LoVo (cell line): ENCODE results near the gene SPARC.

Experiments
- DNase-seq: peaks from one replicate; pipeline ENCODE4 v3.0.0-alpha.2; 2016; ENCODE audit warnings: low spot score

SPARC gene

DNA sequence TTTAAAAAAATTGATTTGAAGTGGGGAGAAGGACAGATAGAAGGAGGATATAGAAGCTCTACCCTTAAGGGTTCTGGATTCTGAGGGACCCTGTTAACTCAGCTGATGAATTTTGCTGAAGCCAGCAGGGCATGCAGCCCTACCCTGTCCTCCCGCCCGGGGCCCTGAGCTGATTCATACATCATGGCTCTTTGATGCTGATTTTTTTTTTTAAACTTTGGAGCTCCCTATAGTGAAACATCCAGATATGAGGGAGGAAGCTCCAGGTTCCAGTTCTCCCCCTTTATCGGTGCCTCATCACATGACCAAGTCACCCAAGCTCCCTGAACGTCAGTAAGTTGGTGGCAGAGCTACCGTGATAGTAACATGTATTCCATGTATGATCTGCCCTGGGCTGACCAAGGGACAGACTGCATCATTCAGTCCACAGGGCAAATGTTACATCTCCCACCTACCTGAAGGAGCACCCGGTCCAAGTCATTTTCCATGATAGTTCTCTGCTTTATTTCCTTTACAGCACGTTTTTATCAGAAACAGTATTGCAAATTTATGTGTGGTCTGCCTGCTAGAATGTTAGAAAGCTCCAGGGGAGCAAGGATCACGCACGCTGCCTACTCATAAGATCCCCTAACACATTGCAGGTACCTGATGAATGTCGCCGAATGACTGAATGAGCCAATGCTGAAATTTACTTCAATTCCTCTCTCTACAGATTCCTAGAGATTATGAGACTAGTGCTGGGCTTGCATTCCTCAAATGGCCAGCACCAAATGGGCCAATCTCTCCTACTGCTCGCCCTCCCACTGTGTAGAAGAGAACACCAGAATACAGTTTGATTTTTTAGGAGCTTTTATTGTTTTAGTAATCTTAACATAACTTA is 25.9 kb downstream of the SPARC start:
- no peak for DNase-seq

DNA sequence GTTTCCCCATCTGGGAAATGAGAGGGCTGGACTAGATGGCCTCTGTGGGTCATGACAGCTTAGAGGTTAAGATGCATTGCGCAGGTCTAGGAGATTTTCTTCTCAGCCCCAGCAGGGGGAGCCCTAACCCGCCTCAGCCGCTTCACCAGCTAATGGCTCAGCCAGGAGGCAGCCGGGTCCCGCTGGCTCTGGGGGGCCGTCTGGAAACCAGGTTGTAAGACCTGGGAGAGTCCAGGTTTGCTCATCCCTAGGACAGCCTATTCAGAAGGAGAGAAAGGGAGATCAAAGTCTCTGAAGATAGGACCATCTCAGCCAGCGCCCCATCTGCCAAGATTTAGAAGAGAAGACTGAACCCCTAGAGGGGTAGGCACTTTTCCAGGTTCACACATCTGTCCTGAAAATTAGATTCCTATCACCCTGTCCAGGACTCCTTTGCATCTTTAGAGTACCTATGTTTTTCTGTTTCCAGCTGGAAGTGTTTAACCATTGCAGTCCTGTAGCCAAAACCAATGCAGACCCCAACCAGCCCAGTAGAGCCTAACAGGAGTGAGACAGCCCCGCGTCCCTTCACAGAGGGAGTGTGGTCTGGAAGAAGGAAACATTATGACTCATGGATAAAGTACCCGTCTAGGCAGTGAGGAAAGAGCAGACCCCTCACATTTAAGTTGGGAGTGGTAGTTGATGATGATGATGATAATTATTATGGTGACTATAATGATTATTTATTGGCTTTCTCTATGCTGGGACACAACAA is 27.5 kb downstream of the SPARC start:
- DNase-seq, result peak; percentile 78

DNA sequence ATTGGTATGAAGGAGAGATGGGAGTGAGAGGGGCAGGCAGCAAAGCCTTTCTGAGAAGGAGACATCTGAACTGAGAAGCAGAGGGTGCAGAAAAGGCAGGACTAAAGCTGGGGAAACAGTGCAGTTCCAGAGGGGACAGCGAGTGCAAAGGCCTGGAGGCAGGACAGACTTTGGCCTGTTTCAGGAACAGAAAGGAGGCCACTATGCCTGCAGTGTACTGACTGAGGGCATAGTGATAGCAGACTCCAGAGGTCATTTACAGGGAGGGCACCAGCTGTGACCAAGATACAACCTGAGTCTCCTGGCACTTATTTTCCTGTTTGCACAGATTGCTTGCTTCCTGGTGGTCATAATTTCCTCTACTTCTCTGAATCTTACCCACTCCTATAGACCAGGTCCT is 29.6 kb downstream of the SPARC start:
- DNase-seq, result no peak

DNA sequence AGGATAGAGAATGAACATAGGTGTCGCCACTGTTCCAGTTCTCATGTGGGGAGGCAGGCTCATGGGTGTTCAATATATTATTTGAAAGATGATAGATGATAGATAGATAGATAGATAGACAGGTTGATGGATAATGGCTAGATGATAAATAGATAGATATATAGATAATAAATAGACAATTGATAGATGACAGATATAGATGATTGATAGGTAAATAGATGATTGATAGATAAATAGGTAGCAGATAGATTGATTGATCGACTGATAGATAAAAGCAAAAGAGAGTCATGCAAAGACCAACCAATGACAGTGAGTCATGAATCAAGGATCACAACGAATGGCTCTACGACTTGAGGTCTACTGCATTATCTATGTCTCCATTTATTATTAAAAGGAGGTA is 30.4 kb downstream of the SPARC start:
- no peak for DNase-seq

DNA sequence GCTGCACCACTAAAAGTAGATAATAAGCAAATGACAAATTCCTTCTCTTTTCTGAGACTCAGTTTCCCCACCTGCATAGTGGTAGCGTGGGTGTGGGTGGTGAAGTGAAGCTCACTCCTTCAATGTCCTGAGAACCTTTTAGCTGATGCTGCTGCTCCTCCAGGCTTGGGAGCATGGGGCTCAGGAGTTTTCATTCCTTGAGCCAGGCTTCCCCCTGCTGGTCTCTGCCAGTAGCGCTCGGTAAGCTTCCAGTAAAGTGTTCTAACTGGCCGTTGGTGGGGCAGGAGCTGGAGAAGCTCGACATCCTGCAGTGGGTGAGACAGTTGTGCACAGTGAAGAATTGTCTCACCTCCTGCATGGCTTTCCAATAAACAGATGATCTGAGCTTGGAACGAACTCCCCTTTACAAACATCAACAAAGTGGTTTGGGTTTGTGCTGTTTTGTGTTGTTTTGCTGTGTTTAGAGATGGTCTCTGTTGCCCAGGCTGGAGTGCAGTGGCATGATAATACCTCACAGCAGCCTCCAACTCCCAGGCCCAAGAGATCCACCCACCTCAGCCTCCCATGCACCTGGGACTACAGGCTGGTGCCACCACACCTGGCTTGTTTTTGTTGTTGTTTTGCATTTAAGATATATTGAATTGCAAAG is 34.6 kb downstream of the SPARC start:
- DNase-seq, result peak; percentile 76

DNA sequence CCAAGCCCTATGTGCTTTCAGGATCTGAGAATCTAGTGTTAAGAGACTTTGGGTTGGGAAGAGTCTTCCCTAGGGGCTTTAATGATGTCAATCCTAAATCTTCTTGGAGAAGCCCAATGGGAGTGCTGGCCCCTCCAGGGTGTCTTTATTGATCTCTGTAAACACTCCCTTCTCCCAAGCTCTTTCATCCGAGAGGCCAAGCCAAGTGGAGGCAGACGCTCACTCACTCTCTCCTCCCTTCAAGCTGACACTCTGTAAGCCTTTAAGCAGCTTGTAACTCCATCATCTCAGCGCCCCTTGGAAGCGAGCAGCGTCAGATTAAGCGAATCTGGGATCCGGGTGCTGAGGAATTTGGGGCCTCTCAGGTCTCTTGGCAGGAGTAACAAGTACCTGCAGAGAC is 37.7 kb downstream of the SPARC start:
- no peak for DNase-seq

DNA sequence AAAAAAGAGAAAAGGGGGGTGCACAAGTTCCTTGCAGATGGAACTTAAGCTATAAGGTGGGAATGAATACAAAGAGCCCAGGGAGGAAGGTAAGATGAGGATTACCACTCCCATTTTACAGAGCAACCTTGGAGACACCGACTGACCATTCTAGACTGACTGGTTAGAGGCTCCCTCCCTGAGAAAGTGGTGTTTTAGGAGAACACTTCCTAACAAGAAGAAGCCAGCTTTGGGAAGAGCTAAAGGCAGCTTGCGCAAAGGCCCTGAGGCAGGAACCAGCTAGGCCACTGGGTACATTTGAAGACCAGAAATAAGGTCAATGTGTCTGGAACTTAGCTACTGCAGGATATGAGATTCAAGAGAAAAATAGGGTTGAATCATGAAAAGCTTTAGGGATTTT is 38.6 kb downstream of the SPARC start:
- DNase-seq, result no peak

DNA sequence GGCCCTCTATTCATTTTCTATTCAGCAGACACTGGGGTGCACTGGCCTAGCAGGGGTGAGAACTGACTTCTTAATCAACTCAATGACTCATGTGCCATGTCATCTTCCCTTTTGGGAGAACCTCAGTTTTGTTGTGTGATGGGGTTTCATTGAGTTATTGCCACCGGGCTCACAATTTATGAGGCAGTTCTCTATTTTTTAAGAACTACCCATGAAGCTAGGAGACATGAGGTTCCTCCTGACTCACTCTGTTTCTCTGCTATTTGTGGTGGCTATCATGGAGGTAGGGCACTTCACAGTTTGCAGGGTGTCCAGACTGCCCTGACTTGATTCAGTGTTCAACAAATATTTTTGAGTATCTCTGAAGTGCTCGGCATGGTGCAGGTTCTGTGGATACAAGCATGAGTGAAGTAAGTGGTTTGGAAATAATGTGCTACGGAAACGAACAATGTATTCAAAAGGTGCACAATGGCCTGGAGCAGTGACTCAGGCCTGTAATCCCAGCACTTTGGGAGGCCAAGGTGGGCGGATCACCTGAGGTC is 39.3 kb downstream of the SPARC start:
- no peak for DNase-seq

DNA sequence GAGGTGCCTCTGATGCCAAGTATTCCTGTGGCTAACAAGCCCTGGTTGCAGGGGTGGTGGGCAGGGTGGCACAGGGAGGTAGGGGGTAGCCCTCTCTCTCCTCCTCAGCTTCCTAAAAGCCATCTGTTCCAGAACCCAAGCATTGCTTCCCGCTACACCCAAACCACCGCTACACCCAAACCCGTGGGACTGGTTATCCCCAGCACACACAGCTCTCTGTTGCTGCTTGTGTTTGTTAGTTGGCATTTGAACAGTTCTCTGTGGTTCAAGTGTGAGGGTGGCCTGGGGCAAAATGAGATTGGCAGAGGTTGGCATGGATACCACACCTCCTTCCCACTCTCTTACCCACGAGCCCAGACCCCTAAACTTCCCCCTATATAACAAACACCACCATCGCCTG is 40.4 kb downstream of the SPARC start:
- DNase-seq, result no peak

DNA sequence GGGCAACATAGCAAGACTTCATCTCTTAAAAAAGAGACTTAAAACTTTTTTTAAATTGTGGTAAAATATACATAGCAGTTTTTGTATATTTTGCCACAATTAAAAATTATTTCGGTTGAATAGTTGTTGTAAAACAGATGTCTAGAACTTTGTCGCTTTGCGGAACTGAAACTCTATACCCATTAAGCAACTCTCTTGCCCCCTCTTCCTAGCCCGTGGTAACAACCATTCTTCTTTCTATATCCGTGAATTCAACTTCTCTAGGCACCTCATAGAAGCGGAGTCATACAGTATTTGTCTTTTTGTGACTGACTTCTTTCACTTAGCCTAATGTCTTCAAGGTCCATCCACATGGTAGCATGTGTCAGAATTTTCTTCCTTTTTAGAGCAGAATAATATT is 43.3 kb downstream of the SPARC start:
- no peak for DNase-seq

DNA sequence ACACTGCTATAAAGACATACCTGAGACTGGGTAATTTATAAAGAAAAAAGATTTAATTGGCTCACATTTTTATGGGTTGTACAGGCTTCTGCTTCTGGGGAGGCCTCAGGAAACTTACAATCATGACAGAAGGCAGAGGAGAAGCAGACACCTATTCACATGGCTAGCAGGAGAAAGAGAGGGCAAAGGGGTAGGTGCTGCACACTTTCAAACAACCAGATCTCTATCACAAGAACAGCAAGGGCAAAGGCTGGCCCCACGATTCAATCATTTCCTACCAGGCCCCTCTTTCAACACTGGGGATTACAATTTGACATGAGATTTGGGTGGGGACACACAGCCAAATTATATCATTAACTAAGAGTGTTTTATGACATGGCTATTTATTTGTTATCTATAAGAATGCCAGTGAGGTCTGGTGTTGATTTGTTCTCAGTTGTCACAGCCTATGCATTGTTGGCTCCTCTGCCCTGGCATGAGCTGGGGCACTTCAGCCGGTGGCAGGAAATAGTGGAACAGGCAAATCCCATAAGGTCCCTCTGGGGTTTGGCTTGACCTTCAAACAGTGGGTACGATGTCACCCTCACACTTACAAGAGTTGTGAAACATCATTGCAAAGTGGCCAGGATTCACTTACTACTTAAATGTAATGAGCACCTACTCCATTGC is 44.1 kb downstream of the SPARC start:
- no peak for DNase-seq

DNA sequence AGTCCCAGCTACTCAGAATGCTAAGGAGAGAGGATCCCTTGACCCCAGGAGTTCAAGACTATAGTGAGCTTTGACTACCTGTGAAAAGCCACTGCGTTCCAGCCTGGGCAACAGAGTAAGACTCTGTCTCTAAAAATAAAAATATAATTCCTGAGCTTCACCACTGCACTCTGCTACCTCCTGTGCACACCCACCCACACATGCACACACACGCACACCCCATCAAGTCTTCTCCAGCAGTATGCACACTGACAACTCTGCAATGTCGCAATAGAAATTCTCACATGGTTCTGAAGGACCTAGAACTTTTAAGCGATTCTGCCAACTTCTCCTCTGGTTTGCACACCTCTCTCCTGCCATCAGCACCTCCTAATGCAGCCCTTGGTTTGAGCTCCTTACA is 48.1 kb downstream of the SPARC start:
- no peak for DNase-seq

DNA sequence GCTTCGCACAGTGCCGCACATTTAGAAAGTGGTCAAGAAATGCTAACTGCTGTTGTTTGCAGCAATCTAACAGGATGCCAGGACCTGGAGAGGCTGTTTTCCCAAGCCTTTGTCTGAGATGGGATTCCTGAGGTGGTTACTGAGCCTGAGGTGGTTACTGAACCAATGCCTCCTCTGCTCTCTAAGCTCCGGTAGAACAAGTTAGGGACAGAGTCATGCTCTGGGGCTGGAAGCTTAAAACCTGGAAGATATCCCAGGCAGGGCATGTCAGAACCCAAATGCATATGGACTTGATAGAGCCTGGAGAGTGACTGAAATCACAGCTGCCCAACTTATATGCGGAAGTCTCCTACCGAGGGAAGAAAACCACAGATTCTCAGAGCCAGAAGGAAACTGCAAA is 49.0 kb downstream of the SPARC start:
- DNase-seq, result no peak

DNA sequence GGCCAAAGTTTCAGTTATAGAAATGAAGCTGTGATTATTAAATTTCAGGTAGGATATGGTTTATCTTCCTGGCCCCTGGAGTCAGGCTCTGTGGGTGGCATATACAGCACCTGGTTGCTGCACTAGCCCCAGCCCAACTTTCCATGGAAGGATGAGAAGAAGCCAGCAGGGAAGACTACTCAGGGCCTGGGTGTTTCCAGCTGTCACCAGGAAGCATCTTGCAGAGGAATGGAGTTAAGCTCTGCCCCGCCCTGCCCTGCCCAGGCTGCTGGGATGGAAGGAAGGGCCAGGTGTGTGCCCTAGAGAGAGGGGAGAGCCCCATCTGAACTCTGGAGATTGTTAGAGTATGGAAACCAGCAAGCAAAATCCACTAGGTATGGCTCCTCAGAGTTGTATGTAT is 52.8 kb downstream of the SPARC start:
- DNase-seq, result no peak

DNA sequence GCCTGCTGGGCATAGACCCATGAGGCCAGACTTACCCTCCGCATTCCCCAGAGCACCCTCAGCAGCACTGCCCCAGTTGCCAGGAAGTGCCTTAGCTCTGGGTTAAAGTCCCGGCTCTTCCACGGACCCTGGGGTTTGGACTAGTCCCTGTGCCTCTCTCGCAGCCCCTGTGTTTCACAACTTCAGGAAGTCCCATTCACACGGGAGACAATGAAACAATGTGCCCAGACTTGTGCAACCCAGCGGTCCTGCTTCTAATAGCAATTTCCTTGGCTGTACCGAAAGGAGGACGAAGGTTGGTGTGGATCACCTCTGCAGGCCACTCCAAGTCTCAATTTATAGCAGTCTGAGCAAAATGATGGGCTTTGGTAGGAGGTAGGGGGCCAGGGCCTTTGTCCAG is 53.8 kb downstream of the SPARC start:
- DNase-seq, result no peak

DNA sequence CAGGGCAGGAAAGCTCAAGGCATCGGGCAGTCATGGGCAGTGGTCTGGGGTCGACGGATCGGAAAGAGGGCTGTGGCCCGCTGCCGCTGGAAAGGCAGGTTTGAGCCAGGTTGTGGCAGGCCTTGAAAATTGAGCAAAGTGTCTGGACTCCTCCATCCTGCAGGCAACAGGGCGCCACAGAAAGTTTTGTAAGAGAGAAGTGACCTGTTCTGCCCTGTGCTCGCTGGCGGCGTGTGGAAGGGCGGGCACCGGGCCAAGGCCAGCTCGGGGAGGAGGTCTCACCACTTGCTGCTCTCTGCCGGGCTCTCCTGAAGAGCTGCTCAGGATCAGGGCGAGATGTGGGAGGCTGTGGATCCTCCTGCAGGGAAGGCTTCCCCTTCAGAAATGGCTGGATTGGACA is 54.2 kb downstream of the SPARC start:
- DNase-seq, result no peak

DNA sequence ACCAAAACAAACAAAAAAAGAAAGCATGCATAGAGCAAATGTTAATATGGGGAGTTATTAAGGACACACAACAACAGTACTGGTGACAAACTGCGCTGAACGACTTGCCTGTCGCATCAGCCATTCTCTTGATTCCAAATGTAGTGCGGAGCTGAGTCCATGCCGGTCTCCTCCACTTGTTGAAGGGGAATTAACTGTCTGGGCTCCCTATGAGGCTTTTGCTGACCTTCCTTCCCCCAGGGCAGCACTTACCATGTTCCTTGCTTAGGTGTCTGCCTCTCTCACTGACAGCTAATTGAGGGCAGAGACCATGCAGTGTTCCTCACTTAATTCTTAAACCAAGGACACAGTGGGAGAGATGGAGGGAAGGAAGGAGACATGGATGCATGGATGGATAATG is 54.8 kb downstream of the SPARC start:
- DNase-seq, result no peak

DNA sequence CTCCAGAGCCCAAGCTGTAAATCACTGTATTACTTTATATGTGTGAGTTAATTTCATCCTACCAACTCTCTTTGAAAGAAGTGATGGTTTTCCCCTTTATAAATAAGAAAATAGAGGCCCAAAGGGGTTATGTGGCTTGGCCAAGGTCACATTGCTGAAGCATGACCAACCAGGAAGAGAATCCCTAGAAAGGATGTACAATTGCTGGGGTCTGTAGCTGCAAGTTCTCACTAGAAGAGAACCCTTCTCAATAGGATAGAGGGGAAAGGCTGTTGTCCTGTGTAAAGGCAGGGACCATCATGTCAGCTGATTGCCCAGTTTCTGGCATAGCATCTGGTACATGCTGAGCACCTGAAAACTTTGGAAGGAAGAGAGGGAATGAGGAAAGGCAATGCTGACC is 56.6 kb downstream of the SPARC start:
- DNase-seq, result no peak

DNA sequence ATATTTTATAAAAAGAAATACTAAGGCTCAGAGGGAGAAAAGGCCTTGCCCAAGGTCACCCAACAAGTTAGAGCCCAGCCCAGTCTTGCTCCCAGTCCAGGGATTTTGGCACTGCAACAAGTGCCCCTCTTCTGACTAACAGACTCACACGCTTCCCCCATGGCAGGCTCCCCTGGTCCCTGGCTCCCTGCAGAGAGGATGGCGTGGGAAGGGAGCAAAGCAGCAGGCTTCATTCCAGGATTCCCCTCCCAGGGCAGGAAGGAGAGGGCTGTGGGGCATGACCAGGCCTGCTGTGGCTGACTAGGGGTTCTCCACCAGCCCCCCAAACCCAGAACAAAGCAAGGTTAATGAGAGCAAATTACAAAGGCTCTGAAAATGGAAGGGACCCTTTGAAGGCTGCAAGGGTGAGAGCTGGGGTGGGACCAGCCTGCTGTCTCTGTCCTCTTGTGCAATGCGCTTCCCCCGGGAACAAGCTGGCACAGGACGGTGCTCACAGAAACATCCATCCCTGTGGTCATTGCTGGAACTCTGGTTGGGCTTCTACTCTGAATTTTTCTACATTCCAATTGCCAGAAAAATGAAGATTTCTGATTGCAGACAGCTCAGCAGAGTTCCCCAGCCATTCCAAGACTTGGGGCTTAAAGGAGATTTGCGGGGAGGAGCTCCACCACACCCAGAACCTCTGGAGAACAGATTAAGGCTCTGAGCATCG is 58.4 kb downstream of the SPARC start:
- no peak for DNase-seq

DNA sequence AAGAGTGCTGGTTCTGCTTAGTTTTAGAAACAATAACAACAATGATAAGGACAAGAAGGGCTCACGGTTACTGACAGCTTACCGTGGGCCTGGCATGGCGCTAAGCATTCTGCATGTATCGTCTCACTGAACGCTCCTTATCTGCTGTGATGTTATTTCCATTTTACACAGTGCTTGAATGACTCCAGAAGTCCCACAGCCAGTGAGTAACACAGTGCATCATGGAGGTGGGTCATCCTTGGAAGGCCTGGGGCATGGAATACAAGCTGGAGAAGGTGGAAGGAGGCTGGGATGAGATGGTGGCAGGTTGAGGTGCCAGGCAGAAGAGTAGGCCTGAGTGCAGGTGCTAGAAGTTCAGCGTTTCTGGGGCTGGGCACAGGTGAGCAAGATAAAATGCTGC is 59.1 kb downstream of the SPARC start:
- DNase-seq, result no peak

DNA sequence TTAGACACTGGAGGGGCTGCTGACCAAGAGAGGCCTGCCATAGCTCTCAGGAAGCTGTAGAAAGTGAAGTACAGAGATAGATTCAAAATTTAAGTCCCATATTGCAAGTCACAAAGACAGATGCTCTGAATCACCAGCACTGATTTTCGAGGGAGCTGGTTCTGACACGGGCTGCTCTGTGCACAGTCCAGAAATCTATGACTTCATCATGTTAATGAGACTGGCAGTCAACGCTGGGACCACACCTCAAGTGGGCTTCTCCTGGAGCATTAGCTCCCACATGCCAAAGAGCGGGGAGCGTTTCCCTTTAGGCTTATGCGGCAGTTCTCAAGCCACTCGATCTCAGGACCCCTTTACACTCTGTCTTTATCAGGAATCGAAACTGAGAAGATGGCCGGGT is 61.4 kb downstream of the SPARC start:
- DNase-seq, result no peak

DNA sequence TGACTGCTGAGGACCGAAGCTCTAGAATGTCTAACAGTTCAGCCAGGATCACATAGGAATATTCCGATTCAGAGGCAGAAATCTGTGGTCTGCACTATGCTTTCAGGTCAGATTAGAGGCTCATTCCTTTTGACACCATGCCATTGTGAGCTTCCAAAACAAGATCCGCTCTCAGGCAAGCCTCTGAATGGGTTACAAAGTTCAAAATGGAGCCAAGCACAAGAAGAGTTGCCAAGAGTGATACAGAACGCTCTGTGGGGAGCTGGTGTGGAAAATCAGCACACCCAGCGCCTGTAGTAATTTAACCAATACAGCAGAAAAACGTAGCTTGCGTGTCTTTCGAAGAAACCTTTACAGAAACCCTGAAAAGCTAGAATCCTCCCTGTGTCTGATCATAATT is 62.2 kb downstream of the SPARC start:
- no peak for DNase-seq
